HUES6 (cell line): Measurements from ENCODE around the gene SHISA2.
"Not testable (repeated sequence)": the region's sequence is repeated elsewhere in the genome, so short reads cannot be mapped to it uniquely, and the experiment has no call there.

Experiments used
- H3K27ac ChIP-seq: 2 replicates; pipeline ENCODE4 v1.7.0; 2013; ENCODE audit warnings: low read depth, mild to moderate bottlenecking, low read length, inconsistent platforms
- H3K27me3 ChIP-seq: 2 replicates; pipeline ENCODE4 v1.6.1; 2013; ENCODE audit warnings: low read length; ENCODE audit not compliant: control insufficient read depth, insufficient read depth
- H3K36me3 ChIP-seq: 2 replicates; pipeline ENCODE4 v1.6.1; 2013; ENCODE audit warnings: low read length; ENCODE audit not compliant: control insufficient read depth, insufficient read depth
- H3K4me1 ChIP-seq: 2 replicates; pipeline ENCODE4 v1.6.1; 2013; ENCODE audit warnings: low read length; ENCODE audit not compliant: control insufficient read depth, insufficient read depth
- H3K4me3 ChIP-seq: 2 replicates; pipeline ENCODE4 v1.5.1; 2013; ENCODE audit warnings: low read depth, low read length
- H3K9ac ChIP-seq: one replicate; pipeline ENCODE4 v1.6.1; 2013; ENCODE audit warnings: mild to moderate bottlenecking, low read length
- H3K9me3 ChIP-seq: 2 replicates; pipeline ENCODE4 v1.6.1; 2013; ENCODE audit warnings: low read depth, low read length; ENCODE audit not compliant: control insufficient read depth, insufficient read depth

Gene SHISA2

DNA sequence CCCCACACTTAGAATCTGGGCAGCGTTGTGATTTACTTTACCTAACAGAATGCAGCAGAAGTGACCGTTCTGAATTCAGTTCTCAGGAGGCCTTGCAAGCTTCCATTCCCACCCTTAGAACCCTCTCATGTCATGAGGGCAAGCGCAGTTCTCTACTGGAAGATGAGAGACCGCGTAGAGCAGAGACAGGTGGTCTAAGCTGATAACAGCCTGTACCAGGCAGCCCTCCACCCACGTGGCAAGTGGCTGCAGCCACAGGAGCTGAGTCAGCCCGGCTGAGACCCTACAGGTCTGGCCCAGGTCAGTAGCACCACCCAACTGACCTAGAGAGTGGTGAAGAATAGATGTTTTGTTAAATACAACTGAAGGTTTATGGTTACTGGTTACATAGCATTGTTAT, 14.7 kb upstream of the SHISA2 start:
- H3K9me3 ChIP-seq, H3K4me1 ChIP-seq, H3K9ac ChIP-seq, H3K4me3 ChIP-seq, H3K36me3 ChIP-seq, H3K27ac ChIP-seq, H3K27me3 ChIP-seq: not testable (repeated sequence)

DNA sequence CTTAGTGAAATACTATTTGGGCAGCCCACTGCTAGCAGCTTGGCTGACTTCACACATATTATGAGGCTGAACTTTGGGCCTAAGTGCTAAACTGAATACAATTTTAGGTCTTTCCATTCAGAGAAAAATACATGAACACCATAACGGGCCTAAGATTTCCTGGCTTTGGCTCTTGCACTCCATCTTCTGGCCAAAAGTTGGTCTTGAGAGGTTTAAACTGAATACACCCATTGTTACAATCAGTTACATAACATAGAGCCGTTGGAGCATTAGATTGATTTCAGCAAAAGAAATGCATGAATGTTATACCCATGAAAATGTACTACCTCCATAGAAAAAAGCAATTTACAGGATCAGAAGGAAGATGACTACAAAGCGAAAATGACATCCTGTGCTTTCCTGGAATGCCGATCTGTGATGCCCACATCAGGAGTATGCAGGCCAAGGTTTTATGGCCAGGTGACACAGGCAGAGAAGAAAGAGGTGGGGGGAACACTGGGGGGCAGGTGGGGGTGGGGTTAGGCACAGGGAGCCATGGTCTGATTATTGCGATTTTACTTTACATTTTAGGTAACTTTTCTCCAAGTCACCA, 11.1 kb upstream of the SHISA2 start:
- no peaks in the 10 kb centered on the region for H3K4me1 ChIP-seq

DNA sequence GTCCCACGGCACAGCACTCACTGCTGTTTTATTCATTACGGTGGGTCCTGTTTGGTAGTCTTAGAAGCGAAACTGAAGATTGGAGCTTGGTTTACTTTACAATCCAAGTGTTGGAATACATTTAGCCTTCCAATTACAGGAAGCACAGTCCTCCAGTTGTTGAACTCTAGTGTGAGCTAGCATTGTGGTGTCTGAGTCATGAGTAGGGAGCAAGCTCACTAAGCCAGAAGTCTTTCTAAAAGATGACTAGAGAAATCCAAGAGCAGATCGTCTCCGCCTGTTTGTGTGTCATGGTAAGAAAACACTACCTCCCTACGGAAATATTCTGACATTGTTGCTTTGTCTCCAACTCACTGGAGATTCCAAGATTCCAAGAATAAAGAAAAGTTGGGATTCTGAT, 10.1 kb upstream of the SHISA2 start:
- Histone ChIP-seq H3K27me3 (no peaks in the 10 kb centered on the region), H3K4me3 (no peak overlapping the region), H3K27ac (no peak overlapping the region), H3K9me3 (no peaks in the 10 kb centered on the region), H3K4me1 (no peaks in the 10 kb centered on the region), H3K9ac (no peak overlapping the region), H3K36me3 (no peaks in the 10 kb centered on the region)

More for the DNA sequence above, 11.1 kb upstream of the SHISA2 start:
- no peak overlapping the region for H3K27ac ChIP-seq
- no peaks in the 10 kb centered on the region for H3K36me3 ChIP-seq
- no peak overlapping the region for H3K9ac ChIP-seq
- no peaks in the 10 kb centered on the region for H3K27me3 ChIP-seq
- no peaks in the 10 kb centered on the region for H3K9me3 ChIP-seq
- no peak overlapping the region for H3K4me3 ChIP-seq

DNA sequence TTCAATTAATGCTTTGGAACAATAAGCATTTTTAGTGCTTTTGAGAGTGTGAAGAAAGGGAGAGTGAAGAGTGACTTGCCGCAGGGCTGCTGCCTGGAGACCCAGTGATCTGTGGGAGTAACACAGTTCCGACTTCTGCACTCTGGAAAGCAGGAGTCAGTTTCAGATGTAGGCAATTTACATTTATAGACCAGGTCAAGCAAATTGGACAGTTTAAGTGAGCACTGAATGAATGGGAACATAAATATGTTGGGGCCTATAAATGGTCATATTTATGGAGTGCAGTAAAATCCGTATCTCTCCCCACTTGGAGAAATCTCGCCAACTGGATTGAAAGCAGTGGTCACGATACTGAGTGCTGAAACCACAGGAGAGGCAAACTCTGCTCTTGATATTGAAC, 9.4 kb upstream of the SHISA2 start:
- H3K36me3 ChIP-seq: no peaks in the 10 kb centered on the region
- no peak overlapping the region for H3K27ac ChIP-seq
- peaks cover 4% of the 10 kb centered on the region; the same call in 1 of the 2 replicates for H3K27me3 ChIP-seq
- H3K4me1 ChIP-seq: no peaks in the 10 kb centered on the region
- no peak overlapping the region for H3K4me3 ChIP-seq
- H3K9ac ChIP-seq: no peak overlapping the region
- no peaks in the 10 kb centered on the region for H3K9me3 ChIP-seq

DNA sequence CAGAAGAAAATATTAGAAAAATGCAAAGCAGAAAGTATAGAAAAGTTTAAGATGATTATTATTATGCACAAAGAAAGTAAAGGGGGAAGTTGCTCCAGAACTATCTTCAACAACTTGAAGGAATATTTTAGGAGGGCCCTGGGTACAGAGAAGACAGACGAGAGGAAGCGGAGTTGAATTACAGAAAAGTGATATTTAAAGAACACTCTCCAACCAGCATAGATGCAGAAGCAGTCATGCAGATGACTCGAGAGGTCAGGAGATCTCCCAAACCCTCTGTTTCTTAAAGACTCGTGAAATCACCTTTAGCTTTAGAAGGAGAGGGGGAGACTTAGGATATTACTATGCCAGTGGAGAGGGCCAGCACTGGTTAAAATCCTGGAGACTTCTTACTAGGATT, 8.5 kb upstream of the SHISA2 start:
- Histone ChIP-seq H3K9ac (no peak overlapping the region), H3K27ac (no peak overlapping the region), H3K27me3 (peaks cover 11% of the 10 kb centered on the region; the same call in 1 of the 2 replicates), H3K36me3 (no peaks in the 10 kb centered on the region), H3K4me1 (no peaks in the 10 kb centered on the region), H3K4me3 (no peak overlapping the region), H3K9me3 (no peaks in the 10 kb centered on the region)

DNA sequence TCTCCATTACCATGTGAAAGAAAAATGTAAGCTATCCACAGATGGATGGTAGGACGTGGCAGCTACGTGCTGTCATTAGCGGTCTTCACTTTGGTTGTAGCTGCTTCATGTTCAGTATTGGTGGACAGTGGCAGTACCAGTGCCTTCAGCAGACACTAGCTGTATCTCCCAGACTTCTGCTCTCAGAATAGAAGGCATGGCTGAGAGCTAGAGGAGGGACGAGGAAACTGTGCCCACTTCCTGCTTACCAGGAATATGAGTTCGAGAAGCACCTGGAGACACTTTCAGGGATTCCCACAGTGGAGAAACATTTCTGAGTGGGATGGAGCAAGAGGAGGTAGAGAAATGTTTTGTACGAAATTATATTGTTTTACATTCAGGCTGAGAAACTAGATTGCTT, 6.9 kb upstream of the SHISA2 start:
- Histone ChIP-seq H3K27ac (no peak overlapping the region), H3K36me3 (no peaks in the 10 kb centered on the region), H3K9me3 (no peaks in the 10 kb centered on the region), H3K9ac (no peak overlapping the region), H3K27me3 (peaks cover 12% of the 10 kb centered on the region), H3K4me1 (no peaks in the 10 kb centered on the region), H3K4me3 (no peak overlapping the region)

DNA sequence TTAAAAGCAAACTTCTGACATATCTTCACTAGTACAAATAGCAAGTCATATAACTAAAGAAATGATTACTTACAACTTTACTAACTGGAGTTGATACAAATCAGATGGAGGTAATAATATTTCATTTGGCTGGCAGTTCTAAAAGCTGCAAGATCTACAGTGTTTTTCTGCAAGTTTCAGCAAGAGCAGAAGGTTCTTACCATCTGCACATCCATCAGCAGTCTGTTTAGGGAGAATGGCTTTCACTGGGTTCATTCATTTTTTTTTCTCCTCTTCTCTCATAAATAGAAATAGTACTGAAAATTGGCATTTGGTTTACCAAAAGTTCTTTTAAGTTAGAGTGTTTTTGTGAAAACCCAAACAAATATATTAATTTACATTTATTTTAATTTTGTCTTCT, 3.1 kb upstream of the SHISA2 start:
- peaks cover 48% of the 10 kb centered on the region for H3K27me3 ChIP-seq
- no peaks in the 10 kb centered on the region for H3K4me1 ChIP-seq
- H3K9ac ChIP-seq: no peak overlapping the region
- no peak overlapping the region for H3K4me3 ChIP-seq
- H3K27ac ChIP-seq: no peak overlapping the region
- no peaks in the 10 kb centered on the region for H3K9me3 ChIP-seq
- no peaks in the 10 kb centered on the region for H3K36me3 ChIP-seq

DNA sequence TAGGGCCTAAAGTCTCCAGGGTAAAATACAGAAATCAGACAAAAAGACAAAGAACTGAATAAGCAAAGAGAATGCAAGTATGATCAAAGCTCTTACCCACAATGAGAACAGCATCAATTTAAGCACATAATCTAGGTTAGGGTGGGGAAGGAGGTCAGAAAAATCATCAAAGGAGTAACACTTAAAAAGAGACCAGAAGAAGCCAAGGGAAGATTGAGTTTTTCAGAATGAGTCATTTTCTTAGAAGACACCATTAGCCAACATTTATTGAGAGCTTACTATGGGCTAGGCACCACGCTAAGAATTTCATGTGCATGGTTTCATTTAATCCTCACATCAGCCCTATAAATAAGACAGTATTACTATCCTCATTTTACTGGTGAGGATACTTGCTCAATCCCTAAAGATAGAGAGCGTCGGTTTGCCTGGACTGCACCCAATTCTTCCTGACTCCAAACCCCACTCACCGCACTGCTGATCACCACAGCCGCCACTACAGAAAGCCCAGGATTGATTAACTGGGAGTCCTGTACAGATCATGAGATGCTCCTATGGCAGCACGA, 1.7 kb upstream of the SHISA2 start:
- peaks cover 6% of the 10 kb centered on the region for H3K4me1 ChIP-seq
- H3K9me3 ChIP-seq: no peaks in the 10 kb centered on the region
- no peak overlapping the region for H3K4me3 ChIP-seq
- H3K9ac ChIP-seq: no peak overlapping the region
- H3K27ac ChIP-seq: no peak overlapping the region
- H3K36me3 ChIP-seq: no peaks in the 10 kb centered on the region
- peaks cover 62% of the 10 kb centered on the region for H3K27me3 ChIP-seq

DNA sequence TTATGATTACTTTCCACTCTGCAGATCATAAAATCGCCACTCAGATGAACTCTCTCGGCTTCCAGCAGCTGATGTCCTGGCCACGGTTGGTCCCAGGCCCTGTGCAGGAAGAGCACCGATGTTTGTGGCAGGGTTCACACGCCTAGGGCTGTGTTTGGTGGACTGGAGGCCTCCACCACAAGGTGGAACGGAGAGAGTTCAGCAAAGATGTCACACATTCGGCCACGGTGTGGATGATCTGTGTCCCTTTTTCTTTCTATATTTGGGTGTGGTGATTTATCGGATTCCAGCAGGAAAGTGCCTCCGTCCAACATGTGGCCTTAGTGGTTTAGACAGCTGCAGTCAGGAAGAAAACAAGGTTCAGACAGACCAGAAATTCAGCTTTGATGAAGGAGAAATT, 521 bp upstream of the SHISA2 start:
- Histone ChIP-seq H3K9me3 (no peaks in the 10 kb centered on the region), H3K4me3 (peak overlapping the region; percentile 62), H3K4me1 (peaks cover 6% of the 10 kb centered on the region), H3K36me3 (no peaks in the 10 kb centered on the region), H3K9ac (no peak overlapping the region), H3K27ac (no peak overlapping the region), H3K27me3 (peaks cover 73% of the 10 kb centered on the region)

DNA sequence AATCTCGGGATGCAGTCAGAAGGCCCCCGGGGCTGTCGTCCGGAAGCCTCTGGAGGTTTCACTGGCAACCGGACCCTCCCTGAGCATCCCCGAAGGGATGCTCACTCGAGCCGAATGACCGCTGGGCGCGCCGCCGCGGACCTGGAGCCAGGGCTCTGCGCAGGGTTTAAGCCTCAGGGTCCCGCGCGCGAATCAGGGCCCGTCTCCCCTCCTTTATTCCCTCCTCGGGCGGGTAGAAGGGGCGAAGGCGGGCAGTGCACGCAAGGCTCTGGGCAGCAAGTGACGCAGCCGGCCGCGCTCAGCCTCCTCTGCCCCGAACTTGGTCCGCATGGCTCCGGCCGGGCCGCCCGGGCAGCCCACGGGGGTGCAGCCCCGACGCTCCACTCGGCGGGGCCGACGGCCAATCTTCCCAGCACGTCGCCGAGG, 572 bp downstream of the SHISA2 start:
- Histone ChIP-seq H3K4me3 (peak overlapping the region; percentile 62), H3K27me3 (peaks cover 77% of the 10 kb centered on the region), H3K27ac (no peak overlapping the region), H3K4me1 (peaks cover 6% of the 10 kb centered on the region), H3K9me3 (no peaks in the 10 kb centered on the region), H3K9ac (peak overlapping the region; percentile 48), H3K36me3 (peaks cover 5% of the 10 kb centered on the region; the same call in 1 of the 2 replicates)

DNA sequence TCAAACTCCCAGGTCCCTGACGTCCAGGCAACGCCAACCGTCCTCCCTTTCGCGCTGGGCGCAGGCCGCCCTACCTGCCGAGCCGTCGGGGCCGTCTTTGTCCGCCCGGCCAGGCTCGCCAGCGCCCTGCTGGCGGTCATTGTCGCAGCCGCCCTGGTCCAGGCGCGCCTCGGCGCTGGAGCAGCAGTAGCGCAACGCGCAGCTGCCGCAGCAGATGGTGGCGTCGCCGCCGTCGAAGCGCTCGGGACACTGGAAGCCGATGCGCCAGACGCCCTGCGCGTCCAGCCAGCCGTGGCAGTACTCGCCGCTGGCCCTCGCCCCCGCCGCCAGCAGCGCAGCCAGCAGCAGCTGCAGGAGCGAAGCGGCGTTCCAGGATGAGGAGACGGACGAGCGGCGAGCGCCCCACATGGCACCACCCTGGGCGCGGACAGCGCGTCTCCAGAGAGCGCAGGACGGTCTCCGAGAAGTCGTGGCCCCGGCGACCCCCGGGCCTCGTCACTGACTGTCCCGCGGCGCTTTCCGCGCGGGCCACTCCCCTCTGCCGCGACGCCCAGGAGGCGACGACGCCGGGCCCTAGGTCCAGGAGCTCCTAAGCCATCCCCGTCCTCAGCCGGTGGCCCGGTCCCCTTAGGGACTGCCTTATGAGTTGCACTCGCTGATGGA, 1.1 kb downstream of the SHISA2 start:
- Histone ChIP-seq H3K4me1 (peaks cover 6% of the 10 kb centered on the region), H3K4me3 (peak overlapping the region; percentile 62), H3K27ac (no peak overlapping the region), H3K27me3 (peaks cover 72% of the 10 kb centered on the region), H3K9me3 (no peaks in the 10 kb centered on the region), H3K9ac (no peak overlapping the region), H3K36me3 (peaks cover 5% of the 10 kb centered on the region; the same call in 1 of the 2 replicates)
